HG03354 (cell line): ENCODE results near the gene SLAMF7.
"Not testable (repeated sequence)": the region's sequence is repeated elsewhere in the genome, so short reads cannot be mapped to it uniquely, and the experiment has no call there.

ENCODE experiments used
- ATAC-seq: cut with Tn5 transposase; IDR thresholded peaks from one replicate; pipeline ENCODE4 v1.9.1; 2021; ENCODE audit warnings: mild to moderate bottlenecking; ENCODE audit not compliant: unreplicated experiment, poor library complexity, severe bottlenecking

The SLAMF7 gene

DNA sequence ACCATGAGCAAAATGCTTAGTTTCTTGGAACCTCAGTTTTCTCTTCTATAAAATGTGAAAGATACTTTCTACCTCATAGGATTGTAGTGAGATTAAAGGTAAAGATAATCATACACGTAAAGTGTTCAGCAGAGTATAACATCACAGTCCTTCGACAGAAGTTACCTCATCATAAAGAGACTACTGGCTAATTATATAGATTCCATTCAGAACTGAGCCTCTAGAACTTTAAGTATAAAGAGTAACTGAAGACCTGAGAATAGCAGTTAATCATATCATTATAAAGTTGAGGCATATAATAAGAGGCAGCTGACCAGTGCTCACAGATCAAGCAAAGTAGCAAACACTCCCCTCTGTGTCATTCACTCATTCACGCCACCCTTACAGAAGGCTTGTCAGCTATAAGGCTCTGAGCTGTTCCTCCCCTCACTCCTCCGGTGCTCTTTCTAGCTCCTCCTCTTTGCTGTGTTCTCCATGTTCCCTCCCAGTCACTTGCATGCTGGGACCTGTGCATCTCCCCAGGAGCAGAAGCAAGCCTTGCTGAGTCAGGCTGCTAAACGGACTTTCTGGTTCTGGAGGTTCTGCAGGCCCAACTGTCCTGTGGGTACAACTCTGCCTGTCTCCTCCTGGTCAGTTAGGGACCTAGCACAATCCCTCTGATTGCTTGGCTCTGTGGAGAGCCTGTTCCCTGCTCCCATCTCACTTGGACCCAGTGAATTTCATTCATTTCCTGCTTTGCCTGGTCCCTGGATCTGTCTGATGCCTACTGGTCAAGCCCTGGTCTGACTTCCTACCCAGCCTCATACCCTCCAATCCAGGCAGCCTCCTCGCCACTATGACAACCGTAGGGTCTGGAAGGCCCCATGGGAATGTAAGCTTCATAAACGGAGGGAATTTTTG, 28.6 kb downstream of the SLAMF7 start:
- peak; percentile 41 for ATAC-seq

DNA sequence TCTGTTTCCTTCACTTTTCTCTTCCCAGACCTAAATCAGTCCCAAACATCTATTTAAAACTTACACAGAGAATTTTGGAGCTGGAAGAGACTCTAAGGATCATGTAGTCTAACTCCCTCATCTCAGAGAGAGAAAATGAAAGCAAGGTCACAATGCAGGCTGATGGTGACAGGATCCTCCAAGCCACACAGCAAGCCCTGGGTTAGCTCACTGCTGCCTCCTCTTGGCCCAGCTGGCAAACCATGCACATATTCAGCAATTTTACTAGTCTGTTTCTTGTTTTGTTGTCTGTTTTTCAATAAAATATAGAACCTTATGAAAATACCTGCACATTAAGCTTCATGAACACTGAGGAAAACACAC, 29.2 kb downstream of the SLAMF7 start:
- peak; percentile 93 for ATAC-seq

DNA sequence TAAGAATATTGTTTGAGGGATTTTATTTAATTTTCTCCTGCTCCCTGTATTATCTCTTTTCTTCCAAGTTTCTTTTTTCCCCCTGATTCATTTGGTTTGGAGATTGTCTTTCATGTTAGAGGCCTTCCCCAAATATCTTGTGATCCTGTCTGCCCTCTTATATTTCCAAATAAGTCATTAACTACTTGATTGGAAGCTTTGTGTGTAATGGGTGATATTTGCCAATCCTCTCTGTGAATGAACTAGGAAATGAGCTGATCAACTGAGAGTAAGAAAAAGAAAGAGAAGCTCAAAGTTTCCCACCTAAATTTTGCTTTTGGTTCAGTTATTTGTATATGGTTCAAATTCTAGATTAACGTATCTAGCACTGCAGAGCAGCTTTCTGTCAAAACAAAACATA, 33.3 kb downstream of the SLAMF7 start:
- no peak for ATAC-seq

DNA sequence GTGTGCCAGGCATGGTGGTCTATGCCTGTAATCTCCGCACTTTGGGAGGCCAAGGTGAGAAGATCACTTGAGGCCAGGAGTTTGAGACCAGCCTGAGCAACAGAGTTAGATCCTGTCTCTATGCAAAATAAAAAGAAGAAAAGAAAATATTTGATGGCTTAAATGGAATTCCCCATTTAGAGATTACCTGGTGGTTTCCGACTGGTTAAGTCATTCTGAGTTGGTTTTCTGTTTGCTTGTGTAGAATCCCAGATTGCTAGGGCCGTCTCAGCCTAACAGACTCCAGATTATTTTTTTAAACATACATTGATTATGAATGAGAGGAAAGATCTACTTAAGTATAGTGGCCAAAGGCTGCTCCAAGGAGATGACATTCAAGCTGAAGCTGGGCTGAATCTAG, 34.0 kb downstream of the SLAMF7 start:
- ATAC-seq, result no peak

DNA sequence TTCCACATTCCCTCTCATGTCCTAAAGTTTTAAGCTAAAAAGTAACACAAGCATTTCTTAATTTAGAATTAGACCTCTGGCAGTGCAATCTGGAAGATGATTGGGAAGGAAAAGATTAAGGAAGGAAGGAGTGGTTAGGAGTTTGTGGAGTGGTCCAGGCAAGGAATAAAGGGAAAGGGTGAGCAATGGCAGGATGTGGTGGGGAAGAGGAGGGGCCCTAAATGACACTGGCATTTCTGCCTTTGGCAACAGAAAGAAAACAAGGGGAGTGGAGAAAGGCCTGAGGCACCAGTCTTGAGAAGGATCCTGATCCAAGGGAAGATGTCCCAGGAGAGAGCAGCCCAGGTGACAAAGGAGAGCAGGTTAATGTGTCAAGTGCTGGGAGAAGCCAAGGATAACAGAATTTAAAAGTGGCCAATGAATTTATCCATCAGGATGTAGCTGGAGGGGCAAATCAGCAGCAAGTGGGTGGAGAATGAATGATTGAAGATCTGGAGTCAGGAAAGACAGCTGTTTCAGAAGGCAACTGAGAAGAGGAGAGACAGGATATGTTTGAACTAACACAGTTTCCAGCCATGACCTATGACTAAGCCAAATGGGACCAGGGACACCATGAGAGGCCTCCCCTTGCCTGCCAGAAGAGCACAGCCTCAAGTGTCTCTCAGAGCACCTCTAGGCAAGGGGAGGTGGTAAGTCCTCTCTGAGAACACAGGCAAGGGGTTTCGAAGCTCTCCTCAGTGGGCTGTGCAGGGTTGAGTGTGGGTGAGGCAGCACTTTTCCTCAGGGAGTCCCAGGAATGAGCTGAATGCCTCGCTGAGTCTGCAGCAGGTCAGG, 36.1 kb downstream of the SLAMF7 start:
- ATAC-seq, result no peak

DNA sequence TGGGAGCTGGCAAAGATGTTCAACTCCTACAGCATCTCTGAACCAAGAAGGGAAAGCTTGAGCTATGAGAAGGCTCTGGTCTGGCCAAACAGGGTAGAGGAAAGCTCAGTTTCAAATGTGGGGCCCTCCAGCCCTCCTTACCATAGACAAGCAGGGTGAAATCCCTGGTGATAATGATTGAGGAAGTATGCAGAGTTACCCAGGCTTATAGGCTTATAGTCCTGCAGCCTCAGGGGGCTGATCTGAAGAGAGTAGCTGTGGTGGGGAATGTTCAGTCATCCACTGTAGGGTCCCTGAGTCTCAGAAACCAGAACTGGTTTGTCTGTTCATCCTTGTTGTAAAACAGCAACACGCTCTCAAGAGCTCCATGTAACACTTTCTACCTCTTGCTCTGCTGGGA, 37.1 kb downstream of the SLAMF7 start:
- no peak for ATAC-seq

DNA sequence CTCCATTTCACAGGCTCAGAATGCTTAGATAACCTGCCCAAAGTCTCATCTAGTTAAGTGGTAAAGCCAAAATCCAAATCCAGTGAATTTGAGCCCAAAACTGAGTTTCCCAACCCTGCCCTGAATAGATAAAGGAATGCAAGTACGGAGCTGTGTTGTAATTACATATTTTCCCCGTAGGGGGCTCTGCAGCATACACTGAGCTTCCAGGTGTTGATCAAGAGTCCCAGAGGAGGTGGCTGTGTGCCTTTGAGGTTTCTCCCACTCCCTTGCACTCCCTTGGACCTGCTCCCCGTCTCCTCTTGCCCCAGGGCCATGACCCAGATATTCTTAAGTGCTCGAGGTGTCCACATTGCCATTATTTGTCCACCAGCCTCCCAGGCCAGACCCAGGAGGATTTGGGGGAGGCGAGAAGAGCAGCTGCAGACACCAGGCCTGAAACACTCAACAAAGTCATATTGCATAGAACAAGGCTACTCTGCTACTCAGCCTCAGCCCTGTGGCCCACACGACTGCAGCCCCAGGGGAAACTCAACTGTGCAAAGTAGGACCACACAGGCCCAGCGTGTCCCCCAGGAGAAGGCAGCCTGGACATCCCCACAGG, 38.5 kb downstream of the SLAMF7 start:
- ATAC-seq, result no peak

DNA sequence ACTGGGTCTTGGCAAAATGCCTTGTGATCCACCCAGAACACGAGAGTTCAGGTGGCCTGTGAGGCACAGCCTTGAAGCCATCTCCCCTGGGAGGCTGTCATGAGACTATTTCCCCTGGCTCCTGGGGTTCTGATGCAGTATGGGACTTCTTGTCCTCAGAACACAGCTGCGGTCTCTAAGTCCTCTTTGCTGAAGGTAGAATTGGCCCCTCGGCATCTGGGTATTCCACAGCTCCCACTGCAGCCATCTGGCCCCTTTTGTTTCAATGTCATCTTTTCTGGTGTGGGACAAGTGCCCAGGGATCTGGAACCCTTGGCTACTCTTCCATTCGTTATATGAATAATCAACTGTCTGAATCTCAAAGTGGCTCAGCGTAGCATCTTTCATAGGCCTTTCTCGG, 39.9 kb downstream of the SLAMF7 start:
- no peak for ATAC-seq

DNA sequence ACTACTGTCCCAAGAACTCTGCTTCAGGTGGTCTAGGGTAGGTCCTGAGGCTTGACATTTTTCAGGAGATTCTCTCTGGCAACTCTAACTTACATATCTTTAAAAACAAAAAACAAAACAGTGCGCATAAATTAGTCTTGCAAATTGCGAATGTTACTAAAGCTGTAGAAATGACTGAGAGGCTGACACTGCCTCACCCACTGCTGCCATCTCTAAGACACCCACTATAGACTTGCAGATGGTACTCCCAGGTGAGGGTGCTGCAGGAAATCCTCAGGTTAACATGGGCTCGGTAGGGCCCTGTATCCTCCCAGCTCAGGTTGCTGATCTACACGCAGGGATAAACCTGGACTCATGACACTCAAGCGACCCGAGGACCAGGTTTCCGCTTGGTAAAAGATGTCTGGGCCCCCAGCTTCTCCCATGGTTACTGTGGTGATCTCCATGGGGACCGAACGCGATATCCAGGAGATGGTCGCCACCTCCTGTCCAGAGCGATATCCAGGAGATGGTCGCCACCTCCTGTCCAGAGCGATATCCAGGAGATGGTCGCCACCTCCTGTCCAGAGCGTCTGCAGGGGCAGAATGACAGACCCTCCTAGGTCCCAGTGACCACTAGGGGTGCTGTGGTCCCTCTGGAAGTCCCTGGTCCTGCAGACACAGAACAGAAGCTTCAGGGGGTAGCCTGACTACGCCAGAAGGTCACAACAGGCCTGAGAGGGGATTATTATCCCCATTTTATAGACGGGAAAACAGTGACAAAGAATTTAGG, 40.8 kb downstream of the SLAMF7 start:
- ATAC-seq, result no peak

DNA sequence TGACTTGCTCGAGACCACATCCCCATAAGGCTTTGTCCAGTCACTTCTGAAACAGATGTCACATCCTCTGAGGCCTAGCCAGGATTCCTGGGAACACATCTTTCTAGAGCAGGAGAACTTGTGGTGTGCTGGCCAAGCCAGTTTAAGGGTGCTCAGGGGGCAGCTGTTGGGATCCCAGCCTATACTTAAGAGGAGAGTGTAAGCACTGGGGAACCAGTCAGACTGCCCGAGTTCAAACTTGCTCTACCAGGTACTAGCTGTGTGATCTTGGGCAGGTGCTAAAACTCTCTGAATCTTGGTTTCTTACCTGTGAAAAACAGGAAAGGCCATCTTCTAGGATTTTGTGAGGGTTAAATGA, 41.3 kb downstream of the SLAMF7 start:
- no peak for ATAC-seq

DNA sequence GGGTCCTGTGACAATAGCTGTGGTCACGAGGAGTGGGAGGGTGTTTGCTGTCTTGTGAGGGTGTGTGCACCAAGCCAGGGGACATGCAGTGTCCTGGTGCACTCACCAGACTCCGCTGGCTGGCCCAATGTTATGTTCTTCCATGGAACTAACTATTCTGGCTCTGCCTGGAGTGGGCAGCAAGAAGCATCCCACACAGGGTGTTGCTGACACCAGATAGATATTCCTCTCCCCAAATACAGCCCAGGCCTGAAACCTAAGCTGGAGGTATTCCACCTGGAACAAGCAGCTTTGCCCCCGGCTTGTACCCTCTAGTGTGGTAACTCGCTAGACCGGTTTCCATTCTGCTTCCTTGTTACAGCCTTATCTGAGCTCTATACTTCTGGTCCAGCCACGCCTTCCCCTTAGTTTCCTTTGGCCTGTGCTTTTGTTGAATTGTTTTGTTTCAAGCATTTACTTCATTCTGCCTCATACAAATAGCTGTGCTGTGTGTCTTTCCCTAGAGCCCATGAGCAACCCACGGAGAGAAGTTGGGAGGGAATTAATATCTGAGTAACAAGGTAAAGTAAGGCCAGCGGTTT, 42.2 kb downstream of the SLAMF7 start:
- no peak for ATAC-seq

DNA sequence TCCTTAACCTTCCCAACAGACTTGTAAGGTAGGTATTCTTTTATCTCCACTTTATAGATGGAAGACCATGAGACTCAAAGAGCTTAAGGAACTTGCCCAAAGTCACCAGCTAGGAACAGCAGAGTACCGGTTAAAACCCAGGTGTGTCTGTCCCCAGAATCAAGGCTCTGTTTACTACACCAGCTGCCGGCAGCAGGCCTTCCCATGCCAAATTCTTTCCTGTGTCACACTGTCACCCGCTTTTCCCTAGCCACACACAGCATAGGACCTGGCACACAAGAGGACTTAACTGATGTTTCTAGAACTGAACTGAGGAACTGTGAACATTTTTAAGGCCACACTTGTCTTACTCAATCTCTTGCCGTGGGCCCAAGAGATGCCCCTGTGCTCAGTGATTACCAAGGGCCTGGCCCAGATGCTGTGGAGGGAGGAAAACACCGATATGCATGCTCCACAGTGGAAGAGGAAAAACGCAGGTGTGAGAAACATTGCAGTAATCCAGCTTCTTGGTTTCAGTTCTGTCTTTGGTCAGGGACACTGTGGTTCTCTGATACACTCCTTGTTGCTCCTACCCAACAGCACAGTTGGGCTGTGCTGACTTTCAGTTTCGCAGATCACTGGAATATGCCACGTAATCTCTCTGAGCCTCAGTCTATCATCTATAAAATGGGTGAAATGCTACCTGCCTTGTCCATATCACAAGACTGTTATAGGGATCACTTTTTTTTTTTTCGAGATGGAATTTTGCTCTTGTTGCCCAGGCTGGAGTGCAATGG, 43.1 kb downstream of the SLAMF7 start:
- ATAC-seq, result peak; percentile 83

DNA sequence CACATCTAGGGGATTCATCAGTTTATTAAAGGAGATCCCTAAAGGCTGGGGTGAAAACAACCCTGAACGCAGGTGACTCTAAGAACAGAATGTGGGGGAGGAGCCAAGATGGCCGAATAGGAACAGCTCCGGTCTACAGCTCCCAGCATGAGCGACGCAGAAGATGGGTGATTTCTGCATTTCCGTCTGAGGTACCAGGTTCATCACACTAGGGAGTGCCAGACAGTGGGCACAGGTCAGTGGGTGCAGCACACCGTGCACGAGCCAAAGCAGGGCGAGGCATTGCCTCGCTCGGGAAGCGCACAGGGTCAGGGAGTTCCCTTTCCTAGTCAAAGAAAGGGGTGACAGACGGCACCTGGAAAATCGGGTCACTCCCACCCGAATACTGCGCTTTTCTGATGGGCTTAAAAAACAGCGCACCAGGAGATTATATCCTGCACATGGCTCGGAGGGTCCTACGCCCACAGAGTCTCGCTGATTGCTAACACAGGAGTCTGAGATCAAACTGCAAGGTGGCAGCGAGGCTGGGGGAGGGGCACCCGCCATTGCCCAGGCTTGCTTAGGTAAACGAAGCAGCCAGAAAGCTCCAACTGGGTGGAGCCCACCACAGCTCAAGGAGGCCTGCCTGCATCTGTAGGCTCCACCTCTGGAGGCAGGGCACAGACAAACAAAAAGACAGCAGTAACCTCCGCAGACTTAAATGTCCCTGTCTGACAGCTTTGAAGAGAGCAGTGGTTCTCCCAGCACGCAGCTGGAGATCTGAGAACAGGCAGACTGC, 44.1 kb downstream of the SLAMF7 start:
- ATAC-seq, result not testable (repeated sequence)

DNA sequence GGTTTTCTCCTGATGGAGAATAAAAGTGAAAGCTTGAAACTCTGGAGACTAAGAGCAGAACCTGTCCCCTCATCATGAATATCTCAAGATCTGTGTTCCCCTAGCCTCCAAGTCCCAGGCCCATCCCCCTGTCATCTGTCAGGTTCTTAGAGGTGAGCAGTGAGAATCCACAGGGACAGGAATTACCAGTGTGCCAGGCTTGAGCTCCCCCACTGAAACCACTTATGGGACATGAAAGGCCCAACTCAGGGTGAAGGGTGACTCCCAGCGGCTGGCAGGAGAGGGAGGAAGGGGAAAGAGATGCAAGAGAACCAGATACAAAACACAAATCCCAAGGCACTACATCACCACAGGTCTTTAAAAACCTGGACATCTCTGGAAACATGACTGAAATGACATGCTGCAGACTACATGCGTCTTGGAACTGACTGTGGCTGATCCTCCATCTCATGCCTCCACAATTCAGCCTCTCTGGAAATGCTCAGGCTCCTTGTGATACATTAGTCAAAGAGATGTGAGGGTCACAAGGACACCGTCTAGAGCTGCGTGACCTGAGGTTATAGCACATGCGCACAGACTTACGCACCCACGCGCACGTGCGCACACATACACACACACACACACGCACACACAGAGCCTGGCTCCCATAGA, 50.1 kb downstream of the SLAMF7 start:
- ATAC-seq, result peak; percentile 5

DNA sequence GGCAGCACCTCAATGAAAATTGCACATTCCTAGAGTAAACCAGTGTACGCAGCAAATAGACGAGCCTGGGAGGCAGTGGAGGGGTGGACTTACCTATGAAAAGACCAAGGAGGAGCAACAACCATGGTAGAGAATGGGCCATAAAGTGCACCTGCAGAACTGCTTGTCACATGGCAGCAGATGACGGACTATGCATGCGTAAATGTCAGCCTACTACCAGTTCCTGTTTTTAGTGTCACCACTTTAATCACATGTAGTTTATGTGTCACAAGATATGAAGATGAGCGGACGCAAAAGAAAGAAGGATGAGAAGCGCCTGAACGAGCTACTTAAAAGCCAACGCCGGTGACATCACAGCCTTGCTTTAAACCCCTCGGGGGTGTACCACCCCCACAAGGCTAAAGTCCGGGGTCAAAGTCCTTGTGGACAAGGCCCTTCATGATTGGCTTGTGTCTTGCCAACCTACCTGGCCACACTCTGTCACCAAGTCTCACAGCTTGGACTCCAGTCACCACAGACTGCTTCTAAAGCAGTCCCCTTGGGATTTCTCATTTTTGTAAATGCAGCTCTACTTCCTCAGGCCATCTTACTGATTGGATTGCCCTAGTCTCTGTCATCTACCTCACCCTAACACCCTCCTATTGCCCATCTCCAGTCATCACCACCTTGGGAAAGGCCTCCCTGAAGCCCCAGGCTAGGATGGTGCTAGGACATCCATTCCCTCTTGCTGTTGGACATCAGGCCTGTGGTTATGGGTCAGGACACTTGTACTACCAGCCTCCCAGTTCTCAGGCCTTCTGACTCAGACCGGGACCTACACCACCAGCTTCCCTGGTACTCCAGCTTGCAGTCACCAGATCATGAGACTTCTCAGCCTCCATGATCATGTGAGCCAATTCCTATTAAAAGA, 50.9 kb downstream of the SLAMF7 start:
- peak; percentile 89 for ATAC-seq

DNA sequence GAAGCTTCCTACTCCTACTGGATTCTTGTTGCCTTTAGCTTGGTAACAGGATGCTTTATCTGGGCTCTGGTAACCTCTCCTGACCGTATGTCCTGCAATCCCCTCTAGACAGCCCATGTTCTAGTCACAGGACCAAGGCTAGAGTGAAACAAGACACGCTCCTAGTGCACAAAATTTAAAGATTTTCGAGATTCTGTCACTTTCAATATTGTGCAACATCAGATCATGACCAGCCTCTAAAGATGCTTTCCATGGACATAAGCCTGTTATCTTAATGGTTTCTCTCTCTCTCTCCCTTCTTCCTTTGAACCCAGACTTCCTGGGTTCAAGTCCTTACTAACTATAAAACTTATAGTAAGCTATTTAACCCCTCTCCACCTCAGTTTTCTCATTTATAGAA, 55.3 kb downstream of the SLAMF7 start:
- ATAC-seq, result no peak

DNA sequence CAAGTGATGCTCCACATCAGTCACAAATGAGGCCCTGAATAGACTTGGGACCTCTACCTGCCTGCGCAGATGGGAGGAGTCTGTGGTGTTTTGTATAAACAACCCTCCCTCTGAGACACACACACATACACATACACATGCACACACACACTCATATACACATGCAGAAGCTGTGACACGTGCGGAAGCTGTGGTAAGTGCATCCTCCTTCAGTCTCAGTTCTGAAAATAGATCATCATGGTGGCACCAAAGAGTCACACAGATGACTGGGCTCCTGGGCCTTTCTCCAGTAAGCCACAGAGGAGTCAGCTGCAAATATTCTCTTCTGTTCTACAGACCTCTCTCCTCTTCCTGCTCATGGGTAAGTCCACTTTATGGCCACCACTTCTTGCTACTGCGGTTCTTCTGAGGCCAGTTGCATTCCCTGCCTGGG, 56.9 kb downstream of the SLAMF7 start, which contains the start of gene LY9:
LY9 (plus strand) TSS at position 224 of the 433 bp plus-strand sequence; CDS start at position 238, 14 bp downstream.
- ATAC-seq, result peak; percentile 85
